Activated CD8-positive, alpha-beta memory T cell treated with anti-CD3 and anti-CD28 coated beads for 24 hours (primary cell): ENCODE results near the gene TP53I13.

Source experiments
- DNase-seq: peaks from one replicate; pipeline ENCODE4 v3.0.0-alpha.2; 2020

TP53I13 gene

DNA sequence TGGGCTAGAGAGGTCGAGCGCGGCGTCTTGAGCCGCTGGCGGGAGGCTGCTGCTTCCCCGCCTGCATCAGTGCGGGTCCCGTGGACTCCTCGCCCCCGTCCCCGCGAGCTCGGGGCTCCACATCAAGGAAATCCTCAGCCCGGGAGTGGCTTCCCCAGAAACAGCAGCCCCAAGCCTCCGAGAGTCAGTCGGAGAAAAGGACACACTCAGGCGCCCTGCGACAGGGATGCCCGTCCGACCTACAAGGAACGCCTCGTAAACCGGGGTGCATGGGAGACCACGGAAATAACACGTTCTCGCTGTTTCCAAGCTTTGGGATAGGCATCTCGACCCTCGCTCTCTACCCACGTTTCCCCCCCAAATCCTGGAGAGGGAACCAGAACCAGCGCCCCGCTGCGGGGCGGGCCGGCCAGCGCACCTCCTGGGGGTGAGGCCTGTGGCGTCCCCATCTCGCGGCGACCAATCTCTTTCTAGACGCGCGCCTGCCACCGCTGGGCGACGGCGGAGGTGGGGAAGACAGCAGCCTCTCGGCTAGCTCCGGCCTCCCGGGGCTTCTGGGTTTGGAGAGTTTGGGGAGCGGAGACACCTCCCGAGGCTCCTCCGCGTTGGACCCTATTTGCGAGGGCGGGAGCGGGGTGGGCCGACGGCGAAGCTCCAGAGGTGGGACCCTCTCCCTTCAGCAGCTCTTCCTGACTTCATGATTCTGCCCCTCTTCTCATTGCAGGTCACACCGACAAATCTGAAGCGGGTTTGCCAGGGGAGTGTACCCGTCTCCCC is 759 bp upstream of the TP53I13 start:
- DNase-seq: peak; percentile 89

DNA sequence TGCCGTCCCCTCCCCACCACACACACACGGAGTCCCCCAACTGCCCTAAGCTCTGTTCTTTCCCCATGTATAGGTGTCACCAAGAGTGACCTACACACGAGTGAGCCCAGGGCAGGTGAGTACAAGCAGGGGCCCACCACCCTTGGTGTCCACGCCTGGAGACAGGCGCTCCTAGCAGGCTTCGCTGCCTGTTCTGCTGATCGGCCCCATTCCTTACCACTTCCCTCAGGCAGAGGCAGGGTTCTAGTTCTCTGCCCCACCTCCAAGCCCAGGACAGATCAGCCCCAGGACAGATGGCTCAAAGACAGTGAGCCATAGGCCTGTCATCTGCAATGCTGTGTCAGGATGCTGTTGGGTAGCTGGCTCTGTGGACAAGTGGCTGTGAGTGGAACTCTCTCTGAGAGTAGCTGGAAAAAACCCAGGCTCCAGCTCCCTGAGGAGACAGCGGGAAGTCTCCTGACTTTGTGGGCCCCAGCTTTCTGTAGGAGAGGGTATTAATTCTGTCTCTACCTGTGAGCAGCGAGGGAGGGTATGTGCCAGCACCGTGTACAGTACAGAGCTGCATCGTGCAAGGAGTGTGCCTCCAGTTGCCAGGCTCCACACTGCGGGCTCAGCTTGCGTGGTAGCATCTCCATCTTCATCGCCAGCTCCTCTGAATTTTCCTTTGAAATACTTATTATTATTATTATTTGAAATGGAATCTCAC is 897 bp downstream of the TP53I13 start:
- DNase-seq: no peak

DNA sequence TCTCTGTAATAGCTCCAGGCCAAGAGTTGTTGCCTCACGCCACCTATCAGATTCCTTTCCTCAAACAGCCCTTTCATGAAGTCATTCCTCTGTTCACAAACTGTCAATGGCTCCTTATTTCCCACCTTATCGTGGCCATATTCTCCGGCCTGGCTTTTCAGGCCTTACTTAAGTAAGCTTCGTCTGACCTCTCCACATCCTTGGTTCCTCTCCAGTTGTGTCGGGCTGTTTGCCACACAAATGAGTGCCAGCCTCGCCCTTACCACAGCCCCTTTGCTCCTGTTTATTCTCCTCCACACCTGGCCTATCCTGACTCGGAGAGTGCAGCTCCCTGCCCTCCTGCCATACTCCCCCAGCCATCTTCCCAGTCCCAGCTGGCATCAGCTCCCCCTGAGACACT is 2.0 kb downstream of the TP53I13 start:
- peak; percentile 55 for DNase-seq

DNA sequence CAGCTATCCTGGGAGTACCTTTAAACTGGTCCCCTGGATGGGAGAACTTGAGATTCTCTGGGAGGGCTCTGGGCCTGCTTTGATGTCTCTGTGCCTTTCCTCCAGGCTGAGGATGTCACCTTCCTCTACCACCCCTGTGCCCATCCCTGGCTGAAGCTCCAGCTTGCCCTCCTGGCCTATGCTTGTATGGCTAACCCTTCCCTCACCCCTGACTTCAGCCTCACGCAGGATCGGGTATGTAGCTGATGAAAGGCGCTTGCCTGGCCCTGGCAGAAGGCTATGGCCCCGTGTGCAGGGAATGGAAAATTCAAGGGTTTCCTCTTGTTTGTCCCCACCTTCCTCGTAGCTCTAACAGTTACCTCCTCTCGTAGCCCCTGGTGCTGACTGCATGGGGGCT is 3.0 kb downstream of the TP53I13 start:
- no peak for DNase-seq

DNA sequence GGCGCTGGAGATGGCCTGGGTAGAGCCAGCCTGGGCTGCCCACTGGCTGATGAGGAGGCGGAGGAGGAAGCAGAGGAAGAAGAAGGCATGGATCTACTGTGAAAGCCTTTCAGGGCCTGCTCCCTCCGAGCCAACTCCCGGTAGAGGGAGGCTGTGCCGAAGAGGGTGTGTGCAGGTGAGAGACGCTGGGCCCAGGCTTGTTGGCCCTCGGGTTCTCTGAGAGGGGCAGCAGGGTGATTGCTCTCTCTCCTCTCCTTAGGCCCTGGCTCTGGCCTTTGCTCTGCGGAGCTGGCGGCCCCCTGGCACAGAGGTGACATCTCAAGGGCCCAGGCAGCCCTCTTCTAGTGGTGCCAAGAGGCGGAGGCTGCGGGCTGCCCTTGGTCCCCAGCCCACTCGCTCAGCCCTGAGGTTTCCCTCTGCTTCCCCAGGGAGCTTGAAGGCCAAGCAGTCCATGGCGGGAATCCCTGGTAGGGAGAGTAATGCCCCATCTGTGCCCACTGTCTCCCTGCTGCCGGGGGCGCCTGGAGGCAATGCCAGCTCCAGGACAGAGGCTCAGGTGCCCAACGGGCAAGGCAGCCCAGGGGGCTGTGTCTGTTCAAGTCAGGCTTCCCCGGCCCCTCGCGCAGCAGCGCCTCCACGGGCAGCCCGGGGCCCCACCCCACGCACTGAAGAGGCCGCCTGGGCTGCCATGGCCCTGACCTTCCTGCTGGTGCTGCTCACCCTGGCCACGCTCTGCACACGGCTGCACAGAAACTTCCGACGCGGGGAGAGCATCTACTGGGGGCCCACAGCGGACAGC is 3.6 kb downstream of the TP53I13 start:
- peak; percentile 64 for DNase-seq

DNA sequence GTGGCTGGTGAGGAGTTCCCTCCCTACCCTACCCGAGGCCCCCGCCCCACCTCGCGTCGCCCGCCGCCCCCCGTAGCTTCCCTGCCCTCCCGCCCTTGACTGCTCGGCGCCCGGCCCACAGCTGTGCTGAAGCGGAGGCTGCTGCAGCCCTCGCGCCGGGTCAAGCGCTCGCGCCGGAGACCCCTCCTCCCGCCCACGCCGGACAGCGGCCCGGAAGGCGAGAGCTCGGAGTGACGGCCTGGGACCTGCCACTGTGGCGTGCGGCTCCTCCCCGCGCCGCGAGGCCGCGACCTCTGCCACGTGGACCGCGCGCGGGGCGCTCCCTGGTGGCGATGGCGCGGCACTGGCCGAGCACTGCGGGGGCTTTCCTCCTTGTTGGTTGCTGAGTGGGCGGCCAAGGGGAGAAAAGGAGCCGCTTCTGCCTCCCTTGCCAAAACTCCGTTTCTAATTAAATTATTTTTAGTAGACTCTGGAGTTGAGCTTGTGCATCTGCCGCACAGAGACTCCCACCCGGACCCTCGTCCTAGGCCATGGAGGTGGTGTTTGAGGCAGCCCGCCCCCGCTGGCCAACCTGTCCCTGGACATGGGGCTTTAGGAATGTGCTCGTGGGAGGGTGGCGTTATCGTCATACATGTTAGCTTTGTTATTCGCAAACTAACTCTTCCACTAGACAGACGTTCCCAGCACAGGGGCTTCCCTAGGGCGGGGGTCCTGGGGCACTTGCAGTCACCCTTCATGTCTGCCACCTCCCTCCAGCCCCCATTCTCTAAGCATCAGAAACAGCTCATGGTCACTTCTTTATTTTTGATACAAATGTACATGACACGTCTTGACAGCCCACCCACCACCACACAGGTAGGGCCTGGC is 4.4 kb downstream of the TP53I13 start:
- peak; percentile 86 for DNase-seq

DNA sequence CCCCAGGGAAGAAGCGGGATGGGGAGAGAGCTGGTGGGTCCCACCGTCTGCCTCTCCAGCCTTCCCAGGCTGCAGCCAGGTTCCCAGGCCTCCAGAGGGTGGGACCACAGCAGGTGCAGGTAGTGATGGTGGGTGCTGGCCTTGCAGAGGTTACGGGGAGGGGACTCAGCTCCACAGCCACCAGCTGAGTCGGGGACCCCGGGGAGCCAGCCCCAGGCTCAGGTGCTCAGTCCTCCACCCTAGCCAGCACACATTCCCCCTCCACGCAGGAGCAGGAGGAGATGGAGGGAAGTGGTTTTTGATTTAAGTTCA is 5.0 kb downstream of the TP53I13 start:
- no peak for DNase-seq

DNA sequence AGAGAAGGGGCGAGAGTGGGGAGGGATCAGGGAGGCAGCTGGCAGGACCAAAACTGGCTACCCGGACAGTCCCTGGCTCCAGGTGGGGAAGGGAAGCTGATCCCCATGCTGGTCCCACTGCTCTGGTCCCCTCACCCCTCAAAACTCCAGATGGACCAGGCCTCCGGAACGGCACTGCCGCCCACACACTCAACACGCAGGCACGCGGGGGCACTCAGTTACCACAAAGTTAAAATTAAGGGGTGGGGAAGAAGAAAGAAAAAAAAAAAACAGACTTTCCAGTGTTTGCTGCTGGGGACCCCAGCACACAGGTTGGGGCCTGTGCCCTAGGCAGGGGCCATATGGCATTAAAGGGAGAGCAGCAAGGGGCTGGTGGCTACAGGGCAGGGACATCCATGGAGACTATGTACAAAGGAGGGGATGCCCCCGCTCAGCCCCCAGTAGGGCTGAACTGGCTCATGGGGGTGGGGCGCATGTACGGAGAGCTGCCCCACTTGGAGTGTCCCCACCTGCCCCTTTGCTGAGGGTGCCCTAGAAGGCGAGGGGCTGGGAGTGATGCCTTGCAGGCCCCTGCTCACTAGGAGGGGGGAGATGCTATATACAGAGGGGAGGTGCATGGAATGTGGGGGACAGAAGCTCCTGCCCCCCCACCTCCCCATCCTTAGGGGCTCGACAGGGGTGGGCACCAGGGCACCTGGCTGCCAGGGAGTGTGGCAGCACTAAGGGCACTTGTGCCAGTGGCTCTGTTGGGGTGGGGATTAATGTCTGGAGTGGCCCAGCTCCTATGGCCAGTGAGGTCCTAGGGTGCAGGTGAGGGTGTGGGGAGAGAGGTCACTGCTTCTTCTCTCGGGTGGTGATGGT is 5.6 kb downstream of the TP53I13 start:
- DNase-seq: no peak

DNA sequence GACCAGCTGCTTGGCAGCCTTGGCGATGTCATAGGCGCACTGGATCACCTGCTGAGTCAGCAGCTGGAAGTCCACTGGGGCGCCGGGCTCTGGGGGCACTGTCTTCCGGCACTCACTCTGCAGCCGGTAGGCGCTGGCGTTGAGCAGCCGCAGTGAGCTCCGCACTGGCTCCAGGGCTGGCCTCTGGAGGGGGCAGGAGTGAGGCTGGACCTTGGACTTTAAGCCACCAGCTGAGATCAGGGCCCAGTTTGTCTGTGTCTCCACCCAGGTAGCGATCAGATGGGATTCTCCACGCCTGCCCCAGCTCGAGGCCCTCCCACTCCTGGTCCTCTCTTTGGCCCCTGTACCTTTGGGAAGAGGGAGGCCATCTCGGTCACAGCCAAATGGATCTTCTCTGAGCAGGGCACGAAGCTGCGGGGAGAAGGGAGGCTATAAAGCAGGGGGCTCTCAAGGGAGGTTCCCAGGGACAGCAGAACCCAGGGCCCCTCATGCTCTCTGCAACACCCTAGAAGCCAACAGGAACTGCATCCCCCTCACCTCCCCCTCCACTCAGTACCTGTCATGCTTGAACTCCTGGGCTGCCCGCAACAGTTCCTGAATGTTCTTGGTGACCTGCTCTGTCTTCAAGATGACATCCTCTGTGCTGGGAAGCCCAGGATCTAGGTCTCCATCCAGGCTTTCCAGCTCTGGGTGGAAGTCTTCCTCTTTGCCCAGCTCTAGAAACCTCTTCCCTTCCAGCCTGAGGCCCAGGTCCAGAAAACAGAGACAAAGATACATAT is 6.4 kb downstream of the TP53I13 start:
- no peak for DNase-seq

DNA sequence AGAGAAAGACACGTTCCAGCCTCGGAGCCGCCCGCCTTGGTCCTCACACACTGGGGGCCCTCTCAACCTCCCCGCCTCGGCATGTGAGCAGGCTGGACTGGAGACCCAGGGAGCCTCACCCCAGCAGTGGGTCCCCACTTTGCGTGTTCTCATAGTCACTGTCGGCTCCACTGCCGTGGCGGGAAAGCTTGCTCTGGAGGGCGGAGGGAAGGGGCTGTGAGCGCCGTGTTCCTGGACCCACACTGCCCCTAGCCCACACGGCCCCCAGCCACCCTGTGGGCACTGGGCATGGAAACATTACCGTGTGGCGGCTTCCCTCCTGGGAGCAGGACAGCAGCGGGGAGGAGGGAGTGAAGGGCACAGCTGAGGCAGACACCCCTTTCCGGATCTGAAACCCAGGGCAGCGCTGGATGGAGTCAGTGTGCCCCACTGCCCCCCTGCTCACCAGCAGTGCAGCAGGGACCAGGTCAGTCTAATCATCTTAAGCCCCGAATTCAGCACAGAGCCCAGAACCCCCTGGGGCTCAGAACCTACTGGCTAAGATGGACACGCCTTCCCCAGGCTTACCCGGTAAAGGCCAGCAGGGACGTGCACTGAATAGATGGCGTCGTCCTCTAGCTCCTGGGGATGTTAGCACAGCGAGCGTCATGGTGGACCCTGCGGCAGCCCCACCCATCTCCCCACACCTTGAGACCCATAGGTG is 7.2 kb downstream of the TP53I13 start:
- DNase-seq: no peak

DNA sequence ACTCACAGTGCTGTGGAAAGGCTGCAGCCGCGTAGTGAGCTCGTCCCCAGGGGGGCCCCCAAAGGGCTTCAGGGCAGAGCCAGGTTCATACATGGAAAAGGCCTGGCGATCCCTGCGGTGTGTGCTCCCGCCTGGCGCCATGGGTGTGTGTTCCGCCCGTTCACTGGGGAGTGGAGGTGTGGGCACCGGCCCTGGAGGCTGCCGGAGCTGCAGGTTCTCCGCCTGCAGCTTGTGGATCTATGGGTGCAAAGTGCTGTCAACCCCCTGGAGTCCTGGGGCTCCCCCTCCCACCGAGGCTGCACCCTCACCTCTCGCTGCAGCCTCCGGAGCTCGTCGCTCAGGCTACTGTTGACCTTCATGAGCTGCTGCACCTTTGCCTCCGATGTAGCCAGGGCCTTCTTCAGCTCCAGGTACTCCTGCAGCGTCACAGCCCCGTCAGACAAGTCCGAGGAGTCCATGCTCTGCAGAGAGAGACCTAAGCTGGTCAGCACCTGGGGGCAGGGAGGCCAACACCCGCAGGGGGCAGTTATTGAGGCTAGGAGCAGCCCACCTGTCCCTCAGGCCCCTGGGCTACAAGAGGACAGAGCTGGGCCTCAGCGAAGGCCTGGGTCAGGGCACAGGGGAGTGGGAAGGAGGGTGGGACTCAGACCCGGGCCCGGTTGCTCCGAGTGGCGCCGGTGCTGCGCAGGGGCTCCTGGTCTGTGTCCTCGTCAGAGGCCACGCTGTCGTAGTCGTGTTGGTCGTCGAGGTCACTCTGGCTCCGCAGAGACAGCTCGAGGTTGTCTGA is 7.9 kb downstream of the TP53I13 start:
- DNase-seq: no peak

DNA sequence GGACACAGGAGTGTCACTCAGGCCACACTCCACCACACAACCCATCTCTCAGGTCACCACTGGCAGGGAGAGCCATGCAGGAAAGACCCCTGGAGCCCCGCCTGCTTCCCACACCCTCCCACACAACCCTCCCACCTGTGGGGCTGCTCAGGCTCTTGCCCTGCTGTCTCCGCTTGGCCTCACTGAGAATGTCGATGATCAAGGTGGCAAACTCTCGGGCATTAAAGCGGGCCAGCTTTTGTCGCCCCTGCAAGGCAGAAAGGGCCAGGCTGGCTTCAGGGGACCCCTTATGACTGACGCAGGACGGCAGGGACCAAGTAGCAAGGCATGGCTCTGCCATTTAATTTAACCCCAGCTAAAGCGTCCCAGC is 8.5 kb downstream of the TP53I13 start:
- no peak for DNase-seq

DNA sequence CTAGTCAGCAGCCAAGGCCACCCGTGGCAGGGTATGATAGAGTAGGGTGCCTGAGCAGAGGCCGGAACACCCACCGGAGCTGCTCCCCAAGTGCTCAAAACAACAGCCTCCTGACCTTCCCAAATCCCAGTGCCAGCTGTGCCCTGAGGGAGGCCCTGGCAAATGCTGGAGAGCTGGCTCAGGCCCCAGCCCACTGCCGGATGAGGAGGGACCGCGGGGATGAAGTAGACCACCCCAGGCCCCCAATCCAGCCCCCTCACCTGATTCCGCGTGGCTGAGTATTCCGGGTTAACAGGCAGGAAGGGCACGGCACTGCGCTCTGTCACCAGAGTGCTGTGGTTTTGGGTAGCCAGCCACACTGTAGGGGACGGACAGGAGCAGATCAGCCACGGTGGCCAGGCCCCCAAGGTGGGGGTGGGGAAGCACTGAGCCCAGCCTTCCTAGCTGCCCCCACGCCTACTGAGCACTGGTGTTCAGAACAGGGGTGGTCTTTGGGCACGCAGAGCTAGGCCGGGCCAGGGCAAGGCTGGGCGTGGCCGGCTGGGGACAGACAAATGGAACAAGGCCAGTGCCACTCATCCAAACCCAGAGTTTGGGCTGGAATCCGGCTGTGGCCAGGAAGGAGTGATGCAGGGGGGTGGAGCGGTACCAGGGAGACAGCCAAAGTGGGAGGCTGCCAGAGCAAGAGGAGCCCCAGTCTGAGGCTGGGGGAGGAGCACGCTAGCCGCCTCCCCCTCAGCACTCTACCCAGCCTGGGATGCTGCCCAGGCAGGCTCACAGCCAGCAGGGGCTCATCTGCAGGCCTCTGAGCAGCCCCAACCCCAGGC is 9.1 kb downstream of the TP53I13 start:
- DNase-seq: no peak

DNA sequence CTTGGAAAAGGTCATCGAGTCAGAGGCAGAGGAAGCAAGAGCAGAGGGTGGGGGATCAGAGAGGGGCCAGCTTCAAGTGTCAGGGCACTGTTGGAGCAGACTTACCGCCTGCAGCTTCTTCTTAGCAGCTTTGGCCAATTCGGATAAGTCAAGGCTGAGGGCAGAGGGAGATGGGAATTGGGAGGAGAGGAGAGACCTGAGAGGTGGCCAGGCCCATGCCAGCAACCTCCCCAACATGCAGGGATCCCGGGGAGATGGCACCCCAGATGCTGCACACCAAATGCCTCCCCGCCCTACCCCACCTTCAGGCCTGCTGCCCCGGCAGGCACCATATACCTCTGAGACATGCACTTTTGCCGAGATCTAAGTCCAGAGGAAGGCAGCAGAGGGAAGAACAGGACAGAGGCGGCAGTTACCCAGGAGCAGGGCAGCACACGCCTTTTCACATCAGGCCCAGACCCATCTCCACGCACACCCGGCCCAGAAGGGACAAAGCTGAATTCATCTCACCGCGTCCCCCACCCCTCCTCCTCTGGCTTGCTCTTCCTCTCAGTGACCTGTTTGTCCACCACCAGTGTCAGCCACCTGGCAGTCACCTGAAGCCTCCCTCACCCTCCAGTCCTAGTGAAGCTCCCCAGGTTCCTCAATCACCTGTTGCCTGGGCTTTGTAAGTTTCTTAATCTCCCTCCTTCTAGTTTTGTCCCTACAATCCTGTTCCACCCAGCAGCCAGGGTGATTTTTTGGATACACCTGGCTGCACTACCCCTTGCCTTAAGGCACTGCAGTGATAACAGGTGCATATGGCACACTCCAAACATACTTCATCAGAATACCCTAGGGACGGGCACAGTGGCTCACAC is 10.4 kb downstream of the TP53I13 start:
- DNase-seq: no peak

DNA sequence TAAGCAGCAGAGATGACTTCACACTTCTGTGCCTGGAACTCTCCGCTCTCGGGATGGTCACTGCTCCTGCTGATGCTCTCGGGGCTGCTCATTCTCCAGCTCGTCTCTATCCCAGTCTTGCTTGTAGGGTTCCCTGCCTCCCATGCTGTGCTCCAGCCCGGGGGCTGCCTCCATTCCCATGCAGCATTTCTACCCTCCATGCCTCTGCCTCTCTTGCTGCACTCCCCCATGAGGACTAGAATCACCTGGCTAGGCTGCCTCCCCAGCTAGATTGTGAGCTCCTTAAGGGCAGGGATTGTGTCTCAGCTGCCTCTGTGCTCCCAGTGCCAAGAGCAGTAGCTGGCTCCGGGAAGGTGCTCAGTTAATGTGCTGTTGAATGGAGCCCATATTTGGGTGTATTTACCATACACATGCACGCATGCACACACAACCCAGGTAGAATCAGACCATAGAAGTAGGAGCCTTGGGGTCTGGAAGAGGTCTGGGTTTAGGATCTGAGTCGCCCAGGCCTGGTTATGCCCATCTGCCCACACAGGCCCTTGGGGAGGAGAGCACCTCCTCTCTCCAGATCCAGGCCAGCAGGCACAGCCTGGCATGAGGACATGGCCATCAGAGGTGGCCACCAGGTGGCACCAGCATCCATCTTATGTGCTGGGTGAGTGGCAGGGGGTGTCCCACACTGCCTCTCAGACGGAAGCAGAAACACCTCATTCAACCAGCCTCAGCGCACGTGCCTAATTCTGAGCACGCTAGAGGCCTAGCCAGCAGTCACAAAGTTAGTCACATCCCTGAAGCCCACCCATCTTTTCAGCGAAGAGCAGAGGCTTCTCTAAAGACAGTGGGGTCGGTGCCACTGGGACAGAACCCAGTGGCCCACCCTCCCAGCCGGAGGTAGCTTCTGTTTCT is 11.6 kb downstream of the TP53I13 start:
- peak; percentile 94 for DNase-seq

DNA sequence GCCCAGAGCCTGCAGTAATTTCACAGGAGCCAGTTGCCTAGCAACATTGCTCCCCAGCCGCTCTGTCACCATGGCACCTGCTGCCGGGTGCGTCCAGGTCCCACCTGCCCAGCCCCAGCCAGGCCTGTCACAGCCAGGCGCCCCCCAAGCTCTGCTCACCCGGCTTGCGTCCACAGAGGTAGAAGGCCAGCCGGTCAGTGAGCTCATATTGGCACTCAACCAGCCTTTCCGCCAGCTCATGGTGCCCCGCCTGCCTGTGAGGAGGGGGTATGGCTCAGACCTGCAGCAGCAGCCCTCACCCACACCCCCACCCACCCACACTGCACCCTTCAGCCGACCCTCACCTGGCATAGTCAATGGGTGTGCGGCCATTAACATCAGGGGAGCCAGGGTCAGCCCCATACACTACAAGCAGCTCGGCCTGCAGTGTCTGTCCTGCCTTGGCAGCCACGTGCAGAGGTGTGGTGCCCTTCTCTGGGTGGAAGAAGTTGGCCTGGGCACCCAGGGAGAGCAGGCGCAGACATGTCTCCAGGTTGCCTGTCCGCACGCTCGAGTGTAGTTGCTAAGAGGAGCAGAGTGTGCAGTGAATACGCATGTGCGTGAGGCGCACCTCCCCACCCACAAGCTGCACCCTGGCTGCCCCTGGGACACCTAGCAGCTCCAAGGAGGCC is 13.2 kb downstream of the TP53I13 start:
- no peak for DNase-seq
